ENCODE data around the gene GPR34.

GRCh38 chrX:41733939-41734338 lies 45.2 kb downstream of the GPR34 start:
- no peak for TF ChIP-seq ETV5 (CRISPR knock-in tag; IDR thresholded peaks at IDR 0.05; ENCODE audit: borderline replicate concordance)
- TF ChIP-seq ZNF362 (CRISPR knock-in tag; IDR thresholded peaks at IDR 0.05; ENCODE audit: borderline replicate concordance) = no peak
- TF ChIP-seq MTERF4 (CRISPR knock-in tag; IDR thresholded peaks at IDR 0.05) = no peak
- no peak for TF ChIP-seq BRCA1 (CRISPR knock-in tag; IDR thresholded peaks at IDR 0.05)
- TF ChIP-seq GRHL1 (CRISPR knock-in tag; conservative IDR thresholded peaks at IDR 0.05) = no peak
- no peak for TF ChIP-seq ZNF124 (CRISPR knock-in tag; IDR thresholded peaks at IDR 0.05)
- no peak for TF ChIP-seq ZNF335 (CRISPR knock-in tag; IDR thresholded peaks at IDR 0.05)
- no peak for TF ChIP-seq FOXK1 (CRISPR knock-in tag; IDR thresholded peaks at IDR 0.05; ENCODE audit: borderline replicate concordance, low read depth)
- TF ChIP-seq SUZ12 (IDR thresholded peaks at IDR 0.05; ENCODE audit: low read depth, low read length) = no peak
- no peak for TF ChIP-seq FOXK2 (IDR thresholded peaks at IDR 0.05)

Measured in HepG2 (cell line).